ENCODE data around the gene PCED1B.

GRCh38 chr12:47084172-47084571 lies 4.8 kb downstream of the PCED1B start:
- TF ChIP-seq CTCF (IDR thresholded peaks at IDR 0.05) (no peak), EZH2 (IDR thresholded peaks at IDR 0.05; ENCODE audit: borderline replicate concordance, insufficient read depth, low read depth, low read length, poor library complexity, severe bottlenecking) (no peak)
